Vagina (tissue), 2 donors: ENCODE results near the gene GMCL2.

ENCODE experiments used
- POLR2A ChIP-seq, 2 donors: fragments of 450-650 bp; IDR thresholded peaks; one replicate each; pipeline ENCODE4 v1.6.1; 2017; ENCODE audit warnings: antibody characterized with exemption in 2 of 2, mild to moderate bottlenecking in 2 of 2, moderate library complexity in 2 of 2
- POLR2AphosphoS5 ChIP-seq, 2 donors: sonication (generic); formaldehyde crosslinking; IDR thresholded peaks; one replicate each; pipeline ENCODE4 v1.9.0; 2017; ENCODE audit warnings: antibody characterized with exemption in 2 of 2, mild to moderate bottlenecking in 2 of 2, low read depth in 1 of 2; ENCODE audit not compliant: insufficient read depth in 1 of 2
- TF ChIP-seq, protein P1 (sequence below), 3 experiments: fragments of 450-650 bp in 2 of 3; fragments of 200-600 bp in 1 of 3; sonication (generic) in 1 of 3; IDR thresholded peaks; one replicate each; pipeline ENCODE4 v1.5.1; 2017 to 2019; ENCODE audit warnings: antibody characterized with exemption in 3 of 3, mild to moderate bottlenecking in 2 of 3, moderate library complexity in 2 of 3

DNA sequence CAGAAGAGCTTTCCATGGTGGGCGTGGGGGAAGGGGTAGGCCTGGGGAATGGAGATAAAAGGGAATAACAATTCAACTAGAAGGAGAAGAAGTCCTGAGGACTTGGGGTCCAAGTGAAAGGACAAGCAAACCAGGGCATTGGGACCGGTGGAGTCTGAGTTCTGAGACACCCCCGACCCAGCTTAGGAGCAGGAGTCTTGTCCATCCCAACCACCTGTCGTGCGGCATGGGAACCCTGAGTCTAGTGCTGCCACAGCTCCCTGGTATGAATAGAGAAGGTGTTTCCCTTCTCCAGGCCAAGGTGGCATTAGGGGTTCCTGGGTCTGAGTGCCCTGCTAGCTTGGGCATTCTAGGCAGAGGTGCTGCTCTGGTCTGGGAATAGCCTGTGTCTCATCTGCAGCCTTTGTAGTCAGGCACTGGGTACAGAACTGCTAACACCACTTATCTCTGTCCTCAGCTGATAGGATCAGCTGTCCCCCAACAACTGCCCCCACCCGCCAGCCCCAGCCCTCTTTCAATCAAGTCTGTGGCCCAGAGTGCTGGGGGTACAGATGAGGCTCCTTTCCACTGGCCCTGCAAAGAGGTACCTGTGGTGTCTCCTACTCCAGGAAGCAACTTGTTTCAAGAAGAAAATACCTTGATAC, 27.1 kb upstream of the GMCL2 start:
- TF ChIP-seq, protein P1, sequence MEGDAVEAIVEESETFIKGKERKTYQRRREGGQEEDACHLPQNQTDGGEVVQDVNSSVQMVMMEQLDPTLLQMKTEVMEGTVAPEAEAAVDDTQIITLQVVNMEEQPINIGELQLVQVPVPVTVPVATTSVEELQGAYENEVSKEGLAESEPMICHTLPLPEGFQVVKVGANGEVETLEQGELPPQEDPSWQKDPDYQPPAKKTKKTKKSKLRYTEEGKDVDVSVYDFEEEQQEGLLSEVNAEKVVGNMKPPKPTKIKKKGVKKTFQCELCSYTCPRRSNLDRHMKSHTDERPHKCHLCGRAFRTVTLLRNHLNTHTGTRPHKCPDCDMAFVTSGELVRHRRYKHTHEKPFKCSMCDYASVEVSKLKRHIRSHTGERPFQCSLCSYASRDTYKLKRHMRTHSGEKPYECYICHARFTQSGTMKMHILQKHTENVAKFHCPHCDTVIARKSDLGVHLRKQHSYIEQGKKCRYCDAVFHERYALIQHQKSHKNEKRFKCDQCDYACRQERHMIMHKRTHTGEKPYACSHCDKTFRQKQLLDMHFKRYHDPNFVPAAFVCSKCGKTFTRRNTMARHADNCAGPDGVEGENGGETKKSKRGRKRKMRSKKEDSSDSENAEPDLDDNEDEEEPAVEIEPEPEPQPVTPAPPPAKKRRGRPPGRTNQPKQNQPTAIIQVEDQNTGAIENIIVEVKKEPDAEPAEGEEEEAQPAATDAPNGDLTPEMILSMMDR (IDR thresholded peaks at IDR 0.05): no peak
- TF ChIP-seq POLR2AphosphoS5 (IDR thresholded peaks at IDR 0.05; ENCODE audit: insufficient read depth in 1 of 2, low read depth in 1 of 2) (no peak), POLR2A (IDR thresholded peaks at IDR 0.05) (no peak)
